WERI-Rb-1 (cell line): Measurements from ENCODE around the gene ALOX5AP.

Experiments
- DNase-seq: peaks from one replicate; pipeline ENCODE4 v3.0.0-alpha.2; 2020
- H3K27ac ChIP-seq: fragments of 250-450 bp; sonication (Bioruptor Pico); 2 replicates; pipeline ENCODE4 v1.5.1; 2020; ENCODE audit warnings: mild to moderate bottlenecking, moderate library complexity
- H3K27me3 ChIP-seq: fragments of 250-450 bp; sonication (Bioruptor Pico); 2 replicates; pipeline ENCODE4 v1.5.1; 2021; ENCODE audit warnings: mild to moderate bottlenecking, low read depth, moderate library complexity; ENCODE audit not compliant: insufficient read depth, severe bottlenecking
- H3K36me3 ChIP-seq: fragments of 250-450 bp; sonication (Bioruptor Pico); 2 replicates; pipeline ENCODE4 v1.5.1; 2020; ENCODE audit warnings: mild to moderate bottlenecking, moderate library complexity
- H3K4me3 ChIP-seq: 2 replicates; pipeline ENCODE4 v1.5.1; 2011; ENCODE audit warnings: low read depth, mild to moderate bottlenecking, control low read depth, low read length
- H3K9me3 ChIP-seq: fragments of 250-450 bp; sonication (Bioruptor Pico); 2 replicates; pipeline ENCODE4 v1.5.1; 2021; ENCODE audit warnings: mild to moderate bottlenecking, moderate library complexity; ENCODE audit not compliant: severe bottlenecking
- TF ChIP-seq, protein P1 (sequence below): IDR thresholded peaks from 2 replicates; pipeline ENCODE4 v1.5.1; 2011; ENCODE audit warnings: low read depth, mild to moderate bottlenecking, control low read depth, inconsistent platforms, low read length

Gene ALOX5AP

DNA sequence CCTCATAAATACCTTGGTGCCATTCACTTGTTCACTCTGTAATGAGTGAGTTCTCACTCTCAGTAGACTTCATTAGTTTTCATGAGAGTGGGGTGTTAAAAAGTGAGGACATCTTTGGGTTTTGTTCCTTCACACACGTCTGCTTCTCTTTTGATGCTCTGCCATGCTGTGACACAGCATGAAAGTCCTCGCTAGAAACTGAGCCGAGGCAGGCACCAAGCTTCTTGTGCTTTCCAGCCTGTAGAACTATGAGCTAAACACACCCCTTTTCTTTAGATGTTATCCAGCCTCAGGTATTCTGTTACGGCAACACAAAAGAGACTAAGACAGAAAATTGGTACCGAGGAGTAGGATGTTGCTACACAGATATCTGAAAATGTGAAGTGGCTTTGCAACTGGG, 43.7 kb downstream of the ALOX5AP start:
- no peaks in the 10 kb centered on the region for H3K9me3 ChIP-seq
- no peak overlapping the region for H3K4me3 ChIP-seq
- DNase-seq = no peak
- no peaks in the 10 kb centered on the region for H3K36me3 ChIP-seq
- no peak overlapping the region for H3K27ac ChIP-seq
- TF ChIP-seq, protein P1, sequence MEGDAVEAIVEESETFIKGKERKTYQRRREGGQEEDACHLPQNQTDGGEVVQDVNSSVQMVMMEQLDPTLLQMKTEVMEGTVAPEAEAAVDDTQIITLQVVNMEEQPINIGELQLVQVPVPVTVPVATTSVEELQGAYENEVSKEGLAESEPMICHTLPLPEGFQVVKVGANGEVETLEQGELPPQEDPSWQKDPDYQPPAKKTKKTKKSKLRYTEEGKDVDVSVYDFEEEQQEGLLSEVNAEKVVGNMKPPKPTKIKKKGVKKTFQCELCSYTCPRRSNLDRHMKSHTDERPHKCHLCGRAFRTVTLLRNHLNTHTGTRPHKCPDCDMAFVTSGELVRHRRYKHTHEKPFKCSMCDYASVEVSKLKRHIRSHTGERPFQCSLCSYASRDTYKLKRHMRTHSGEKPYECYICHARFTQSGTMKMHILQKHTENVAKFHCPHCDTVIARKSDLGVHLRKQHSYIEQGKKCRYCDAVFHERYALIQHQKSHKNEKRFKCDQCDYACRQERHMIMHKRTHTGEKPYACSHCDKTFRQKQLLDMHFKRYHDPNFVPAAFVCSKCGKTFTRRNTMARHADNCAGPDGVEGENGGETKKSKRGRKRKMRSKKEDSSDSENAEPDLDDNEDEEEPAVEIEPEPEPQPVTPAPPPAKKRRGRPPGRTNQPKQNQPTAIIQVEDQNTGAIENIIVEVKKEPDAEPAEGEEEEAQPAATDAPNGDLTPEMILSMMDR = no peak
- no peaks in the 10 kb centered on the region for H3K27me3 ChIP-seq

DNA sequence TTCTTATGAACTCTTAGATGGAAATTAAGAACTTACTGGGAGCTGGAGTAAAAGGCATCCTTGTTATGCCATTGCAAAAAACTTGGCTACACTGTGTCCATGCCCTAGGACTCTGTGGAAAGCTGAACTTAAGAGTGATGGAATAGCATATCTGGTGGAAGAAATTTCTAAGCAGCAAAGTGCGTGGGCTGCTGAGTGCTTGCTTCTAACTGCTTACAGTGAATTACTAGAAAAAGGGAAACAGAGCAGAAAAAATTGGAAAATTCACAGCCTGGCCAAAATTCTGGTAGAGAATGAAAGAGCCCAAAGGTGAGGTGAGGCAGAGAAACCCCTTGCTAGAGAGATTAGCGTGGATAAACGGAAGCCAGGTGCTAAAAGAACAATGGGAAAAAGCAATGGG, 44.3 kb downstream of the ALOX5AP start:
- H3K27ac ChIP-seq = no peak overlapping the region
- TF ChIP-seq, protein P1 = no peak

DNA sequence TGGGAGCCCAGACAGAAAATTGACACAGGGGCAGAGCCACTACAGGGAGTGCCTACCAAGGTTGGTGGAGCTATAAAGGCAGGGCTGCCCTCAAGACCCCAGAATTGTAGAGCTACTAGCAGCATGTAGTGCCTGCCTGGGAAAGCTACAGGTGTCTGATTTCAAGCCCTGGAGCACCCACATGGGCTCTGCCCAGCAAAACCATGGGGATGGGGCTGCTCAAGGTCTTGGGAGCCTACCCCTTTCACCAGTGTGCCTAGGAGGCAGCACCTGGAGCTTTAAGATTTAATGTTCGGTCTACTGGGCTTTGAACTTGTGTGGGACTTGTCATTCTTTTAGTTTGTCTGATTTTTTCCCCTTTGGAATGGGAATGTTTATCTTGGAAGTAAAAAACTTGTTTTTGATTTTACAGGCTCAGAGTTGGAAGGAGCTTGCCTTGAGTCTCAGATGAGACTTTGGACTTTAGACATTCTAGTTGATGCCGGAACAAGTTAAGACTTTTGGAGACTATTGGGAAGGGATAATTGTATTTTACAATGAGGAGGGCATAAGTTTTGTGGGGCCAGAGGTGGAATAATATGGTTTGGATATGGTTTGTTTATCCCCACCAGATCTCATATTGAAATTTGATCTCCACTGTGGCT, 45.1 kb downstream of the ALOX5AP start:
- TF ChIP-seq, protein P1 = no peak
- H3K27ac ChIP-seq = no peak overlapping the region

More for the DNA sequence above, 44.3 kb downstream of the ALOX5AP start:
- DNase-seq = no peak
- no peaks in the 10 kb centered on the region for H3K27me3 ChIP-seq
- H3K9me3 ChIP-seq = no peaks in the 10 kb centered on the region
- no peaks in the 10 kb centered on the region for H3K36me3 ChIP-seq
- H3K4me3 ChIP-seq = no peak overlapping the region

DNA sequence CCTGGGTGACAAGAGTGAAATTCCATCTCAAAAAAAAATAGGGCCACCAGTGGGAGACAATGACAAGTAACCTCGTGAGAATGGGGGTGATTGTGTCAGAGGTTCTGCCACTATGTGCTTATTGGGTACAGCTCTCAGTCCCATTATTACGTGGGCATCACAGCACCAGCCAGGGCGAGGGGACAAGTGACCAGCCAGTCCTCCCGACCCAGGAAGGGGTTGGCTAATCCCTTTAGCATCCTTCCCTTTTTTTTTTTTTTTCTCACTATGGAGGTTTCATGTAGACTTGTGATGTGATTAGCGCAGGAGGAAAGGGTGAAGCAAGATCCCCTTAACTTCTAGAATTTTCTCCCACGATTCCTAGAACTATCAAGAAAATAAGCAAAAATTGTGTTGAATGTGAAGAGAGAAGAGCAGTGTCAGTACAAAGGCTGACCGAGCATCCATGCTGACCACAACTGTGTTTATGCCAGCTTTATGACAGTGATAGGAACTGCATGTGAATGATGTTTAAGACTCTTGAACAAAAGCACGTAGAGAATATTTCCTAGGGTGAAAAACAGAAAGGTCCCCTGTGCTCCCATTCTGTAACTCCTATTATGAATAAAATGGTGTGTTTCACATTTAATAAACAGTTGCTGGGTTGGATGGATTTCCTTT, 50.0 kb downstream of the ALOX5AP start:
- no peaks in the 10 kb centered on the region for H3K36me3 ChIP-seq
- H3K9me3 ChIP-seq = no peaks in the 10 kb centered on the region
- TF ChIP-seq, protein P1 = no peak
- no peak overlapping the region for H3K27ac ChIP-seq
- H3K4me3 ChIP-seq = no peak overlapping the region
- no peaks in the 10 kb centered on the region for H3K27me3 ChIP-seq
- no peak for DNase-seq

More for the DNA sequence above, 45.1 kb downstream of the ALOX5AP start:
- Histone ChIP-seq H3K36me3 (no peaks in the 10 kb centered on the region), H3K9me3 (no peaks in the 10 kb centered on the region), H3K27me3 (no peaks in the 10 kb centered on the region), H3K4me3 (no peak overlapping the region)
- DNase-seq = no peak

DNA sequence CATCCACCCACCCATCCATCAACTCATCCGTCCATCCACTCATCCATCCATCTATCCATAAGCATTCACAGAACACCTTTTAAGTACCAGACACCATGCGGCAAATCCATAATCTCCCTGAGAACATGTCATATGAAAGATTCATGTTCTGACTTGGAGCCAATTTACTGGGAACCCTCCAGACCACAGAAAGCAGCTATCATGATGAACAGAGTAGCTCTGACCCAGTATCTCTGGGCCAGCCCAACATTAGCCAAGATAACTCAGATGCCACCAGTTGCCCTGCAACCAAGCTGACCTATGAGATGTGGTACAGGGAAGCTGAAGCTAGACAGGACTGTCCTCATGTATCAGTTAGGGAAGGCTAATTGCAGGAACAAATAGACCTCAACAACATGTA, 51.3 kb downstream of the ALOX5AP start:
- no peaks in the 10 kb centered on the region for H3K36me3 ChIP-seq
- TF ChIP-seq, protein P1 = no peak

More for the DNA sequence above, 51.3 kb downstream of the ALOX5AP start:
- Histone ChIP-seq H3K27me3 (no peaks in the 10 kb centered on the region), H3K9me3 (no peaks in the 10 kb centered on the region), H3K4me3 (no peak overlapping the region), H3K27ac (no peak overlapping the region)
- DNase-seq = no peak
